Measurements from ENCODE around the gene TENM4. TPM values are rescaled to one million over a fixed set of nuclear protein-coding genes. Genes with fewer than 3 reads are reported as not detected.

Gene TENM4
- total RNA-seq, 4 donors from 2014 or later: 0.02 to 0.82 (median 0.23) TPM

- Histone ChIP-seq H3K4me3 (no peak overlapping the region), H3K27me3 (no peaks in the 10 kb centered on the region), H3K36me3 (no peaks in the 10 kb centered on the region), H3K4me1 (no peaks in the 10 kb centered on the region), H3K27ac (no peak overlapping the region), H3K9me3 (no peaks in the 10 kb centered on the region)
- in situ Hi-C loops (cut with MboI; ENCODE audit: low sequenced_read_pairs in 4 of 4): no loop called here
- ATAC-seq: no peak
- no peak for DNase-seq
- intact Hi-C loops (cut with DNase I; ENCODE audit: low total_unique reads): no loop called here
- TF ChIP-seq POLR2A (IDR thresholded peaks at IDR 0.05): no peak
- TF ChIP-seq, protein P1, sequence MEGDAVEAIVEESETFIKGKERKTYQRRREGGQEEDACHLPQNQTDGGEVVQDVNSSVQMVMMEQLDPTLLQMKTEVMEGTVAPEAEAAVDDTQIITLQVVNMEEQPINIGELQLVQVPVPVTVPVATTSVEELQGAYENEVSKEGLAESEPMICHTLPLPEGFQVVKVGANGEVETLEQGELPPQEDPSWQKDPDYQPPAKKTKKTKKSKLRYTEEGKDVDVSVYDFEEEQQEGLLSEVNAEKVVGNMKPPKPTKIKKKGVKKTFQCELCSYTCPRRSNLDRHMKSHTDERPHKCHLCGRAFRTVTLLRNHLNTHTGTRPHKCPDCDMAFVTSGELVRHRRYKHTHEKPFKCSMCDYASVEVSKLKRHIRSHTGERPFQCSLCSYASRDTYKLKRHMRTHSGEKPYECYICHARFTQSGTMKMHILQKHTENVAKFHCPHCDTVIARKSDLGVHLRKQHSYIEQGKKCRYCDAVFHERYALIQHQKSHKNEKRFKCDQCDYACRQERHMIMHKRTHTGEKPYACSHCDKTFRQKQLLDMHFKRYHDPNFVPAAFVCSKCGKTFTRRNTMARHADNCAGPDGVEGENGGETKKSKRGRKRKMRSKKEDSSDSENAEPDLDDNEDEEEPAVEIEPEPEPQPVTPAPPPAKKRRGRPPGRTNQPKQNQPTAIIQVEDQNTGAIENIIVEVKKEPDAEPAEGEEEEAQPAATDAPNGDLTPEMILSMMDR (IDR thresholded peaks at IDR 0.05 in 4 of 5, conservative IDR thresholded peaks at IDR 0.05 in 1 of 5): no peak
Measured at GRCh38 chr11:79259800-79260199, 181.0 kb downstream of the TENM4 start.

DNA sequence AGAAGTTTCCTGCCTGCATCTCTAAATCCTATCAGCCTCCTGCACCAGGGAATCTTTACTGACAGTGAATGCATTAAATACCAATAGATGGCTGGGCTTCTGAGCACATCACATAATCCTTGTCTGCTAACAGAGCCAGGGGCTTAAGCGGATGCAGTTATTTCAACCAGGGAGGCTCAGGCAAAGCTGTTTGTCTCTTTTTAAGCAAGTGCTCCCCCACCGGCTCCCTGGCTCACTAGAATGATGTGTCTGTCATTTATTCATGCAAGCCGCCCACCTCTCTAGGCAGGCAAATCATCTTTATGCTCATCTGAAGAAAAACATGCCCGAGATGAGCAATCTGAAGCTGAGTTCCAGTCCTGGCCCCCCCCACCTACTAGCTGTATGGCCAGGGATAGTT is 182.3 kb downstream of the TENM4 start:
- Histone ChIP-seq H3K27me3 (no peaks in the 10 kb centered on the region), H3K9me3 (no peaks in the 10 kb centered on the region), H3K4me3 (no peak overlapping the region), H3K27ac (no peak overlapping the region), H3K36me3 (no peaks in the 10 kb centered on the region), H3K4me1 (no peaks in the 10 kb centered on the region)
- intact Hi-C loops (cut with DNase I; ENCODE audit: low total_unique reads): no loop called here
- in situ Hi-C loops (cut with MboI; ENCODE audit: low sequenced_read_pairs in 4 of 4): no loop called here
- no peak for DNase-seq
- no peak for ATAC-seq
- TF ChIP-seq POLR2A (IDR thresholded peaks at IDR 0.05): no peak
- TF ChIP-seq, protein P1 (IDR thresholded peaks at IDR 0.05 in 4 of 5, conservative IDR thresholded peaks at IDR 0.05 in 1 of 5): no peak

- H3K9me3 ChIP-seq: no peaks in the 10 kb centered on the region
- no peak overlapping the region for H3K27ac ChIP-seq
- TF ChIP-seq, protein P1 (IDR thresholded peaks at IDR 0.05 in 4 of 5, conservative IDR thresholded peaks at IDR 0.05 in 1 of 5): no peak
- TF ChIP-seq POLR2A (IDR thresholded peaks at IDR 0.05): no peak
- no peaks in the 10 kb centered on the region for H3K4me1 ChIP-seq
- in situ Hi-C loops (cut with MboI; ENCODE audit: low sequenced_read_pairs in 4 of 4): no loop called here
- H3K36me3 ChIP-seq: no peaks in the 10 kb centered on the region
- DNase-seq (no peak), ATAC-seq (no peak)
- intact Hi-C loops (cut with DNase I; ENCODE audit: low total_unique reads): no loop called here
- no peak overlapping the region for H3K4me3 ChIP-seq
- H3K27me3 ChIP-seq: no peaks in the 10 kb centered on the region
Measured at GRCh38 chr11:79255965-79256364, 184.9 kb downstream of the TENM4 start.

- no peak for TF ChIP-seq POLR2A (IDR thresholded peaks at IDR 0.05)
- TF ChIP-seq, protein P1 (IDR thresholded peaks at IDR 0.05 in 4 of 5, conservative IDR thresholded peaks at IDR 0.05 in 1 of 5): no peak
- no peak for DNase-seq
- Histone ChIP-seq H3K27ac (no peak overlapping the region), H3K9me3 (no peaks in the 10 kb centered on the region), H3K27me3 (no peaks in the 10 kb centered on the region), H3K4me1 (no peaks in the 10 kb centered on the region), H3K36me3 (no peaks in the 10 kb centered on the region), H3K4me3 (no peak overlapping the region)
- intact Hi-C loops (cut with DNase I; ENCODE audit: low total_unique reads): no loop called here
- peak in 1 of 2 donors; percentile 47 for ATAC-seq
- in situ Hi-C loops (cut with MboI; ENCODE audit: low sequenced_read_pairs in 4 of 4): no loop called here
Measured at GRCh38 chr11:79253280-79253679, 187.6 kb downstream of the TENM4 start.

Data from gastrocnemius medialis (tissue), 4 donors.